ENCODE measurements around the gene PIGB.

DNA sequence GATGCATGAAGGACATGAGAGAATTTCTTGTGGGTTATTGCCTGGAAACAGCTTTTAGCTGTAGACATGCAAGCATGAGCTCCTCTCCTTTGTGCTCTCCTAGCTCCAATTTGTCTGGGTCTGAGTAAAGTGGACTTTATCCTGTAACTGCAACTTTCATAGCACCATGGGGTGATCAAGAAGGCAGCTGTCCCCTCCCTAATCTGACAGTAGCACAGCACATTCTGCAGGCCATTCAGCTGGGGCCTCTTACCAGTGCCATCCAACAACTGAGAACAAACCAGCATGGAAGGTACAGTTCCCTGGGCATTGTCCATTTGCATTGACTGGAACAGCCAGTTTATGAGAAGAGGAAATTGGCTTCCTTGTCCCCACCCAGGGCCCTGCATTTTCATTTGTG, 21.7 kb upstream of the PIGB start:
- TF ChIP-seq SMC3 (IDR thresholded peaks at IDR 0.05; ENCODE audit: low read depth, low read length) (no peak), RAD21 (IDR thresholded peaks at IDR 0.05; ENCODE audit: low read length) (no peak), BHLHE40 (IDR thresholded peaks at IDR 0.05; ENCODE audit: low read depth, low read length) (no peak), RFX5 (IDR thresholded peaks at IDR 0.05; ENCODE audit: low read depth, low read length) (no peak), CEBPB (IDR thresholded peaks at IDR 0.05; ENCODE audit: low read depth, low read length) (no peak), MAFK (IDR thresholded peaks at IDR 0.05; ENCODE audit: low read depth, low read length) (no peak), POLR2A (IDR thresholded peaks at IDR 0.05; ENCODE audit: low read depth, low read length) (no peak)
- TF ChIP-seq, protein P1, sequence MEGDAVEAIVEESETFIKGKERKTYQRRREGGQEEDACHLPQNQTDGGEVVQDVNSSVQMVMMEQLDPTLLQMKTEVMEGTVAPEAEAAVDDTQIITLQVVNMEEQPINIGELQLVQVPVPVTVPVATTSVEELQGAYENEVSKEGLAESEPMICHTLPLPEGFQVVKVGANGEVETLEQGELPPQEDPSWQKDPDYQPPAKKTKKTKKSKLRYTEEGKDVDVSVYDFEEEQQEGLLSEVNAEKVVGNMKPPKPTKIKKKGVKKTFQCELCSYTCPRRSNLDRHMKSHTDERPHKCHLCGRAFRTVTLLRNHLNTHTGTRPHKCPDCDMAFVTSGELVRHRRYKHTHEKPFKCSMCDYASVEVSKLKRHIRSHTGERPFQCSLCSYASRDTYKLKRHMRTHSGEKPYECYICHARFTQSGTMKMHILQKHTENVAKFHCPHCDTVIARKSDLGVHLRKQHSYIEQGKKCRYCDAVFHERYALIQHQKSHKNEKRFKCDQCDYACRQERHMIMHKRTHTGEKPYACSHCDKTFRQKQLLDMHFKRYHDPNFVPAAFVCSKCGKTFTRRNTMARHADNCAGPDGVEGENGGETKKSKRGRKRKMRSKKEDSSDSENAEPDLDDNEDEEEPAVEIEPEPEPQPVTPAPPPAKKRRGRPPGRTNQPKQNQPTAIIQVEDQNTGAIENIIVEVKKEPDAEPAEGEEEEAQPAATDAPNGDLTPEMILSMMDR (conservative IDR thresholded peaks at IDR 0.05; ENCODE audit: low read depth, low read length) = no peak
- TF ChIP-seq, protein P2, sequence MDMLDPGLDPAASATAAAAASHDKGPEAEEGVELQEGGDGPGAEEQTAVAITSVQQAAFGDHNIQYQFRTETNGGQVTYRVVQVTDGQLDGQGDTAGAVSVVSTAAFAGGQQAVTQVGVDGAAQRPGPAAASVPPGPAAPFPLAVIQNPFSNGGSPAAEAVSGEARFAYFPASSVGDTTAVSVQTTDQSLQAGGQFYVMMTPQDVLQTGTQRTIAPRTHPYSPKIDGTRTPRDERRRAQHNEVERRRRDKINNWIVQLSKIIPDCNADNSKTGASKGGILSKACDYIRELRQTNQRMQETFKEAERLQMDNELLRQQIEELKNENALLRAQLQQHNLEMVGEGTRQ (IDR thresholded peaks at IDR 0.05; ENCODE audit: low read depth, low read length) = no peak

All from IMR-90 (cell line).